ENCODE results near the gene IFT43.

GRCh38 chr14:75978249-75978731, 7.3 kb upstream of the IFT43 start:
- no peak for TF ChIP-seq CTCF (conservative IDR thresholded peaks at IDR 0.05)
- TF ChIP-seq ZFX (IDR thresholded peaks at IDR 0.05), result no peak
